ENCODE results near the gene ST6GALNAC1.
"Not testable (repeated sequence)": the region's sequence is repeated elsewhere in the genome, so short reads cannot be mapped to it uniquely, and the experiment has no call there.

Gene ST6GALNAC1

GRCh38 chr17:76640550-76641380 lies 2.8 kb downstream of the ST6GALNAC1 start:
- no peak for DNase-seq

DNA sequence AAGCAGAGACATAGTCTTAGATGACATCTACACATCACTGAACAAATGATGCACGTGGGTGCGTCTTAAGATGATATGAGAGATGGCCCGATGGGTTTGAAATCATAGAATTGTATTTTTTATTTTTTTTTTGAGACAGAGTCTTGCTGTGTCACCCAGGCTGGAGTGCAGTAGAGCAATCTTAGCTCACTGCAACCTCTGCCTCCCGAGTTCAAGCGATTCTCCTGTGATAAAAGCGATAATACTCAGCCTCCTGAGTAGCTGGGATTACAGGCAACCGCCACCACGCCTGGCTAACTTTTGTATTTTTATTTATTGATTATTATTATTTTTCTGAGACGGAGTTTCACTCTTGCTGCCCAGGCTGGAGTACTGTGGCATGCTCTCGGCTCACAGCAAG lies 5.3 kb downstream of the ST6GALNAC1 start:
- no peak for DNase-seq

GRCh38 chr17:76636486-76637206 lies 6.9 kb downstream of the ST6GALNAC1 start:
- not testable (repeated sequence) for DNase-seq

DNA sequence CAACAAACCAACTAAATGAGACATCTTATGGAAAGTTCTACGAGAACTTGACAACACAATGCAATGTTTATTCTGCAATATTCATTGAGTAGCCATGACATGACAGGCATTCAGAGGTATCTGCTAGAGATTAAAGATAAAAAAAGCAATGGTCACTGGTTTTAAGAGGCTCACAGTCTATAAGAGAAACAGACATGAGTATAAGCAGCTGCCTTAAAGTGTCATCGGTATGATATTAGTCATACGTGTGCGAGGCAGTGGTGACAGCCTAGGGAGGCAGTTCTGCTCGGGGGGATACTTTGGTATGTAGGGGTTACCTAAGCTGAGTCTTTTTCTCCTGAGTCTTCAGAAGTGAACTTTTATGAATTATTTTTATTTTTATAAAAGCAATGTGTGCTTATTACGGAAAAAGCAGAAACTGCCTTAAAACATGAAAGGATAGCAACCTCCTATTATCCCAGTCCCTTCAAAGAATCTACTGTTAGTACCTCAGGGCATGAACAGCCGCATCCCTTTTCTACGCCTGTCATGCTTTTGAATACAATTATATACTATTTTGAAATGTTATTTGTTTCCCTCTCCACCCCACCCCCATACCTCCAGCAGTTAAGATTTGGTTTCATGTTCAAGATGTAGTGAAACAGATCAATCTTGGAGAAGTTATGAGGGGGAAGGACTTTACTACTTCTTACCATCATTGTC lies 7.7 kb downstream of the ST6GALNAC1 start:
- DNase-seq = no peak

GRCh38 chr17:76635039-76635438 lies 8.5 kb downstream of the ST6GALNAC1 start:
- DNase-seq = no peak

DNA sequence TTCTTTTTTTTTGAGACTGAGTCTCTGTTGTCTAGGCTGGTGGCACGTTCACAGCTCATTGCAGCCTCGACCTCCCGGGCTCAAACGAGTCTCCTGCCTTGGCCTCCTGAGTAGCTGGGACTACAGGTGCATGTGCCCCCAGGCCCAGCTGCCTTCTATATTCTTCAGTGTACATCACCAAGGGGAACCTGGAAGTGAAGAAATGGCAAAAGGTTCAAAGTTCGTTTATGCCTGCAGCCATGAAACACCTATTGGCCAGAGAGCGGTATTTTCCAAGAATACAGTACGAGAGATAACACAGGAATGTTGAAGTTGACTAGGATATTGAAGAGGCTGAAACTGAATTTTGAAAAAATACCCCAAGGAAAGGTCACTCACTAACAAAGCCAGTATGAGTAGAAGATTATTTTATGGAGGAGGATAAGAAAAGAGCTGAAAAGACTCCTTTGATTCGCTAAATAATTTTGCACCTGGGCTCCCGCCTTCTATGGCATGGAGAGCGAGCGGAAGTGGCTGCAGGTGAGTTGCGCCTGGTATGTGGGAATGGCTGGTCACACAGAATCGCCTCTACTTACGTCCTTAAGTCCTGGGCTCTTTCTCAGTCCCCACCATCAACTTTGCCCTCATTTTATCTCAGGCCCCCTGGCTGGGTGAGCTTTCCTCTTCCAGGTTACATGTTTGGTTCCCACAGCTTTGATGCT lies 9.8 kb downstream of the ST6GALNAC1 start:
- no peak for DNase-seq

DNA sequence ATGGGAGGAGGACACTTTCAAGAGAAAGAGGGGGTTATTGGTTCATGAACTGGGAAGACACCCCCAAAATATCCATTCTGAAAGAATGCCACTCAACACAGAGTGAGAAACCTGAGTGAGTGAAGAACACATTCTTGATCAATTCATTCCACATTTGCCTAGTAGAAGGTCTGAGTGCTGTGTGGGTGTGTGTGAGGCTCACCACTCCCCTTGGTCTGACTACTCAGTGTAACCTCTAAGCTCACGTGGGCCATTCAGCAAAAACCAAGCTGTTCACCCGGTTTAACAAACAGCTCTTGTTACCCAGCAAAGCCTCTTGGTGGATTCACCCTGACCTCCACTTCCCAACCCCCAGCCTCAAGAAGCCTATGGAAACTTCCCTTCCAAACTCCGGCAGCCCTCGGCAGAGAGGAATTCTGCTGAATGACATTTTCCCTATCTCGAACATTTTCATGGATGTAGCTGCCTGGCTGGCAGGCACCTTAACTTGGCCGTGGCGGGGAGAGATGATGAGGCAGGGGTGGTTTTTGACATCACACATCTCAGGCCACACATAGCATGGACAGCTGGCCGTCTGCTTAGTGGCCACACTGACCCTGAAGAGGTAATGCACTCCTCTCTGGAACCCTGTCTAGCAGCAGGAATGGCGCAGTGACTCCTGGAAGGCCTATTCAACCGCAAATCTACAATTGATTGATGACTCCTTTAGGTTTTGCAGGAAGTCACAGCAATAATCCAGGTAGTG lies 11.6 kb downstream of the ST6GALNAC1 start:
- DNase-seq = no peak

DNA sequence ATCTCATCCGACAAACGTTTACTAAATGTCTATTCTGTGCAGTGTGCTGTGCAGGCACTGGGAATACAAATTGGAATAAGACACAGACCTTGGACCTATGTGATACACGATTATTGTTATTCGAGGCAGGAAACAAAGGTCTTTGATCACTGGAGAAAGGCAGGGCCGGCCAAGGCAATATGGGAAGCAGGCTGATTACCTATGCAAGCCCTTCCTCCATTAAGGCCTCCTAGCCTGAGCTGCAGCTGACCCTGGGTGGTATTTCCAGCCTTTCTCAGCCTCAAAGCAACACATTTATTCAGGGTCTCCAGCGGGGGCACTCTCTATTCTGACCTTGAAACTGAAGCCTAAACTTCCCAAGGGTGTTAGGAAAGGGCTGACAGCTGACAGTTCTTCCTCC lies 13.4 kb downstream of the ST6GALNAC1 start:
- no peak for DNase-seq

DNA sequence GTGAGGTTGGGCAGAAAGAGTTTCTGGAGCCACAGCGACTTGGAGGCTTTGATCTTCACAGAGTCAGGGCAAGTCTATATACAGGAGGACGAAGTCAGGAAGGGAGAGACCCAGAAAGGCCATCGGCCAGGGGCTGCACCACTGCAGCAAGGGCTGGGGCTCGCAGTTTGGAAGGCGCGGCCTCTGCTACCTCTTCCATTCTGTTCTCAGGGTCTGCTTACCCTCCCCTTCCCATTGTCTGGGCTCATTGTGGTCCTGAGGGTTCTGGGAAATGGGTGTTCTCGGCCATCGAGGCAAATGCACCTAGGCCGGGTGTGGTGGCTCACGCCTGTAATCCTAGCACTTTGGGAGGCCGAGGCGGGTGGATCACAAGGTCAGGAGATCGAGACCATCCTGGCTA lies 16.0 kb downstream of the ST6GALNAC1 start:
- no peak for DNase-seq

DNA sequence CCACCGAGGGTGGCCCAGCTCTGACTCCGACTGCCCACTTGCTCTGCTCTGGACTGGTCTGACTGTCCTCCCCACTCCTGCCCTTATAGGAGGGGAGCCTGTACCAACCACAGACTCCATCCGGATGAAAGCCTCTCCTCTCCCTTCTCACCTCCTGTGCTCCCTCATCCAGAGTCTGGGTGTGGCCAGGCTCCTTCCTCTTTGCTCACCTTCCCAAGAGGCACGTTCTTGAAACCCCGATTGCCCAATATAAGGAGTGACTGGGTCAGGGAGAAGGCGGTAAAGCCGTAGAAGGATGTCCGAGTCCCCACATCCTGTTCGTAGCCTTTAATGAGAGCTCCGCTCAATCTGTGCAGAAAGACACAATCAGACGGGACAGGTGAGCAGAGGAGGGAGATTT lies 17.1 kb downstream of the ST6GALNAC1 start:
- no peak for DNase-seq

DNA sequence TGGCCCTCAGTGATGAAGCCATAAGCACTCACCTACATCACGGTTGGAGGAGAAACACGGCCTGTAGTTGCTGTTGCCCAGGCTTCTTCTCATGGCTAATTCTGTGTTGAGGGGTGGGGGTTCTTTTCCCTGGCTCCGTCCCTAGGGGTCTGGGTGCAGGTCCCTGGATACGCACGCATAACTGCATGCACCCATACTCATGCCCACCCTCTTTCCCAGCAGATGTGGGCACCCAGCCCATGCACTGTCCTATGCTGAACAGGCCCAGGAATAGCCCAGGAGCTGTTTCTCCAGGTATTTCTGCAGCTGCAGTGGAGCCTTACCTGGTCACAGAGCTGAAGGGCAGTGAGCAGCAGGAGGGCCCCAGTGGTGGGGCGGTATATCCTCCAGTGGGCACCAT lies 18.1 kb downstream of the ST6GALNAC1 start:
- DNase-seq = no peak

DNA sequence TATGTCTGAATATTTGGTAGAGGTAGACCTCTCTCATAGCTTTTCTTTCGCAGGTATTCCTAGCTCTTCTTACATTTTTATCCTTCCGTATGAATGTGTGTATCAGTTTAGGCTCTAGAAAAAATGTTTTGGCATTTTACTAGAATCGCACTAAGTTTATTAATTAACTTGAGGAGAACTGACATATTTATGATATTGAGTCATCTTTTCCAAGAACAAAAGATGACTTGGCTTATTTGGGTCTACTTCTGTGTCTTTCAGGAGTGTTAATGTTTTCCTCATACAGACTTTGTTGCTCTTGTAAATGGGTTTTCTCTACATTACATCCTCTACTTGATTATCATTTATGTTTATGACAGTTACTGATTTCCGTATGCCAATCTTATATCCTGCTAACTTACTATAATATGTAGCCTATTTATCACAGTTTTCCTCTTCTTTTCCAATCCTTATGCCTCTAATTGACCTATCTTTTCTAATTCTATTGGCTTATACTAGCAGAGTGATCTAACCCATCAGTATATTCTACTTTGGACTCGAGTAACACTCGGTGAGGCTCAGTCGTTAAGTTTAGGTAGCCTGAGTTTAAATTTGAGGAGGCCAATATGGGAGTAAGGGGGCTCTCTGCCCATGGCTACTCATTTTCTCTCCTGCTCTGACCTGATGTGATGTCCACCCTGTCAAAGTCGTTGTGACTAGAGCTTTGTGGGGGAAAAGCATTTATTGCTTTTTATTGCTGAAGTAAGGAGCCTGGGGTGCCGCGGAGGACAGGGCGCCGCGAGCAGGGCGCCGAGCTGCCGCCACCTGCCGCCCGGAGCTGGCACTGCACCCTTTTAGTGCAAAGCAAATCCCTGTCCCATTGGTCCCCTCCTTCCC lies 20.0 kb downstream of the ST6GALNAC1 start:
- peak; percentile 77 to 82 for DNase-seq

- no peak for DNase-seq
Measured at GRCh38 chr17:76617838-76618237, 25.7 kb downstream of the ST6GALNAC1 start.

- DNase-seq = no peak
Measured at GRCh38 chr17:76614912-76615617, 28.5 kb downstream of the ST6GALNAC1 start.

DNA sequence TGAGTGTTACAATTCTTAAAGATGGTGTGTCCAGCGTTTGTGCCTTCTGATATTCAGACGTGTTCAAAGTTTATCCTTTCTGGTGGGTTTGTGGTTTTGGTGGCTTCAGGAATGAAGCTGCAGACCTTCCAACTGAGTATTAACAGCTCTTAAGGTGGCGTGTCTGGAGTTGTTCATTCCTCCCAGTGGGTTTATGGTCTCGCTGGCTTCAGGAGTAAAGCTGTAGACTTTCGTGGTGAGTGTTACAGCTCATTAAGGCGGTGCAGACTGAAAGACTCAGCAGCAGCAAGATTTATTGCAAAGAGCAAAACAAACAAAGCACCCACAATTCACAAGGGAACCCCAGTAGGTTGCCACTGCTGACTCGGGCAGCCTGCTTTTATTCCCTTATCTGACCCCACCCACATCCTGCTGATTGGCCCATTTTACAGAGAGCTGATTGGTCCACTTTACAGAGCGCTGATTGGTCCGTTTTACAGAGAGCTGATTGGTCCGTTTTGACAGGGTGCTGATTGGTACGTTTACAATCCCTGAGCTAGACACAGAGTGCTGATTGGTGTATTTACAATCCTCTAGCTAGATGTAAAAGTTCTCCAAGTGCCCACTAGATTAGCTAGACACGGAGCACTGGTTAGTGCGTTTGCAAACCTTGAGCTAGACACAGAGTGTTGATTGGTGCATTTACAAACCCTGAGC lies 29.3 kb downstream of the ST6GALNAC1 start:
- DNase-seq = not testable (repeated sequence)

GRCh38 chr17:76612977-76613851 lies 30.3 kb downstream of the ST6GALNAC1 start:
- no peak for DNase-seq

- no peak for DNase-seq
Measured at GRCh38 chr17:76612465-76612864, 31.1 kb downstream of the ST6GALNAC1 start.

GRCh38 chr17:76611758-76612157 lies 31.8 kb downstream of the ST6GALNAC1 start:
- no peak for DNase-seq
